ENCODE measurements around the gene ADISSP. TPM values are rescaled to one million over a fixed set of nuclear protein-coding genes. Genes with fewer than 3 reads are reported as not detected.

Gene ADISSP
- total and polyA plus RNA-seq, 2 of the 13 experiments (the other 11 are each of a cell fraction or from before 2014, with no cell fraction given), result 38.3 to 90.6 TPM

DNA sequence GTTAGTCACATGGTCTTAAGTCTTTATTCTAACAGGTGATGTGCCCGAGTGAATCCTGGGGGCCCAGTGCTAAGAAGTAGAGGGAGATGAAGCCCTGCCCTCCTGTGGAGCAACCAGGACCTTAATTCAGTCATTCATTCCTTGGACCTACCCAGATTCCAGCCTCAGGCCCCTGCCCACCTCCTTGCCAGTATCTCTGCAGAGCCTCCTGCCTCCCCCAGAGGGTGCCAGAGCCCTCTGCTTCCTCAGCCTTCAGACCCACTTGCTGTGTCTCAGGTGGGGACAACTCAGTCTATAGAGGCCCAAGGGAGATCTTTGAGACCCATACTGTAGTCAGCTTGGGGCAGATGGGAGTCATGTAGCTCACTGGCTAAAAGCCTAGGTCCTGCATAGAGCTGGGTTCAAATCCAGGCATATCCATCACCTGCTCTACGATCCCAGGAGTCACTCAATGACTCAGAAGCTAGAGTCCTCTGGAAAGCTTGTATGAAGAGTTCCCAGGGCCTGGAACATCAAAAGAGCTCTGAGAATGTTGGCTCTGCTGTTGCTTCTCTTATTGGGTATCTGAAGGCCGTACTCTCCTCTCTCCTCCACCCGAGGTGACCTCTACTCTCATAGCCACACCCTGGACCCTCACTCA, 51.2 kb downstream of the ADISSP start (continued):
- no peak for TF ChIP-seq BRD4 (CRISPR knock-in tag; IDR thresholded peaks at IDR 0.05)
- TF ChIP-seq, protein P1, sequence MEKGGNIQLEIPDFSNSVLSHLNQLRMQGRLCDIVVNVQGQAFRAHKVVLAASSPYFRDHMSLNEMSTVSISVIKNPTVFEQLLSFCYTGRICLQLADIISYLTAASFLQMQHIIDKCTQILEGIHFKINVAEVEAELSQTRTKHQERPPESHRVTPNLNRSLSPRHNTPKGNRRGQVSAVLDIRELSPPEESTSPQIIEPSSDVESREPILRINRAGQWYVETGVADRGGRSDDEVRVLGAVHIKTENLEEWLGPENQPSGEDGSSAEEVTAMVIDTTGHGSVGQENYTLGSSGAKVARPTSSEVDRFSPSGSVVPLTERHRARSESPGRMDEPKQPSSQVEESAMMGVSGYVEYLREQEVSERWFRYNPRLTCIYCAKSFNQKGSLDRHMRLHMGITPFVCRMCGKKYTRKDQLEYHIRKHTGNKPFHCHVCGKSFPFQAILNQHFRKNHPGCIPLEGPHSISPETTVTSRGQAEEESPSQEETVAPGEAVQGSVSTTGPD (CRISPR knock-in tag; IDR thresholded peaks at IDR 0.05), result no peak
- TF ChIP-seq ZMYM2 (CRISPR knock-in tag; IDR thresholded peaks at IDR 0.05), result no peak
- TF ChIP-seq MATR3 (CRISPR knock-in tag; IDR thresholded peaks at IDR 0.05), result no peak
- no peak for TF ChIP-seq HDAC2 (CRISPR knock-in tag; IDR thresholded peaks at IDR 0.05)
- TF ChIP-seq ZSCAN9 (CRISPR knock-in tag; IDR thresholded peaks at IDR 0.05; ENCODE audit: borderline replicate concordance), result 0 out of 2 replicates have a peak, but pooled peaks have one; percentile 29
- TF ChIP-seq MBD4 (IDR thresholded peaks at IDR 0.05; ENCODE audit: borderline replicate concordance, low read length), result no peak
- TF ChIP-seq, protein P2, sequence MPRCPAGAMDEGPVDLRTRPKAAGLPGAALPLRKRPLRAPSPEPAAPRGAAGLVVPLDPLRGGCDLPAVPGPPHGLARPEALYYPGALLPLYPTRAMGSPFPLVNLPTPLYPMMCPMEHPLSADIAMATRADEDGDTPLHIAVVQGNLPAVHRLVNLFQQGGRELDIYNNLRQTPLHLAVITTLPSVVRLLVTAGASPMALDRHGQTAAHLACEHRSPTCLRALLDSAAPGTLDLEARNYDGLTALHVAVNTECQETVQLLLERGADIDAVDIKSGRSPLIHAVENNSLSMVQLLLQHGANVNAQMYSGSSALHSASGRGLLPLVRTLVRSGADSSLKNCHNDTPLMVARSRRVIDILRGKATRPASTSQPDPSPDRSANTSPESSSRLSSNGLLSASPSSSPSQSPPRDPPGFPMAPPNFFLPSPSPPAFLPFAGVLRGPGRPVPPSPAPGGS (CRISPR knock-in tag; IDR thresholded peaks at IDR 0.05), result 0 out of 2 replicates have a peak, but pooled peaks have one; percentile 16
- TF ChIP-seq MZF1 (CRISPR knock-in tag; IDR thresholded peaks at IDR 0.05; ENCODE audit: borderline replicate concordance), result no peak
- TF ChIP-seq ZNF75D (CRISPR knock-in tag; IDR thresholded peaks at IDR 0.05; ENCODE audit: borderline replicate concordance), result no peak
- TF ChIP-seq JUND (CRISPR knock-in tag; IDR thresholded peaks at IDR 0.05), result no peak
- no peak for TF ChIP-seq ZNF558 (CRISPR knock-in tag; IDR thresholded peaks at IDR 0.05; ENCODE audit: borderline replicate concordance)
- TF ChIP-seq FOSL2 (CRISPR knock-in tag; IDR thresholded peaks at IDR 0.05), result 0 out of 2 replicates have a peak, but pooled peaks have one; percentile 35
- TF ChIP-seq CEBPG (CRISPR knock-in tag; IDR thresholded peaks at IDR 0.05), result no peak
- TF ChIP-seq ZNF709 (CRISPR knock-in tag; IDR thresholded peaks at IDR 0.05), result no peak
- TF ChIP-seq, protein P3, sequence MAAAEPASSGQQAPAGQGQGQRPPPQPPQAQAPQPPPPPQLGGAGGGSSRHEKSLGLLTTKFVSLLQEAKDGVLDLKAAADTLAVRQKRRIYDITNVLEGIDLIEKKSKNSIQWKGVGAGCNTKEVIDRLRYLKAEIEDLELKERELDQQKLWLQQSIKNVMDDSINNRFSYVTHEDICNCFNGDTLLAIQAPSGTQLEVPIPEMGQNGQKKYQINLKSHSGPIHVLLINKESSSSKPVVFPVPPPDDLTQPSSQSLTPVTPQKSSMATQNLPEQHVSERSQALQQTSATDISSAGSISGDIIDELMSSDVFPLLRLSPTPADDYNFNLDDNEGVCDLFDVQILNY (CRISPR knock-in tag; conservative IDR thresholded peaks at IDR 0.05), result no peak
- TF ChIP-seq ERF (CRISPR knock-in tag; IDR thresholded peaks at IDR 0.05), result 0 out of 2 replicates have a peak, but pooled peaks have one; percentile 16
- TF ChIP-seq CREM (IDR thresholded peaks at IDR 0.05), result no peak
- no peak for TF ChIP-seq CREM (CRISPR knock-in tag; IDR thresholded peaks at IDR 0.05)
- TF ChIP-seq ZNF263 (CRISPR knock-in tag; IDR thresholded peaks at IDR 0.05), result 0 out of 2 replicates have a peak, but pooled peaks have one; percentile 28
- TF ChIP-seq ZNF180 (CRISPR knock-in tag; IDR thresholded peaks at IDR 0.05; ENCODE audit: borderline replicate concordance, low read depth), result no peak
- 0 out of 2 replicates have a peak, but pooled peaks have one; percentile 43 for TF ChIP-seq SAFB2 (CRISPR knock-in tag; IDR thresholded peaks at IDR 0.05; ENCODE audit: borderline replicate concordance, low read depth)
- TF ChIP-seq THAP11 (CRISPR knock-in tag; IDR thresholded peaks at IDR 0.05), result peak; percentile 71
- TF ChIP-seq ZFP1 (CRISPR knock-in tag; IDR thresholded peaks at IDR 0.05), result no peak
- no peak for TF ChIP-seq ZFY (CRISPR knock-in tag; IDR thresholded peaks at IDR 0.05)
- no peak for TF ChIP-seq ZNF326 (CRISPR knock-in tag; IDR thresholded peaks at IDR 0.05; ENCODE audit: borderline replicate concordance)
- 0 out of 2 replicates have a peak, but pooled peaks have one; percentile 29 for TF ChIP-seq ZSCAN21 (CRISPR knock-in tag; IDR thresholded peaks at IDR 0.05; ENCODE audit: borderline replicate concordance)
- TF ChIP-seq KDM2A (CRISPR knock-in tag; IDR thresholded peaks at IDR 0.05; ENCODE audit: borderline replicate concordance, low read depth), result peak; percentile 71; the same call in 1 of the 2 replicates

Measured in HepG2 (cell line).